ENCODE data around the gene KRTAP9-3.
"Not testable (repeated sequence)": the region's sequence is repeated elsewhere in the genome, so short reads cannot be mapped to it uniquely, and the experiment has no call there.

KRTAP9-3 gene

DNA sequence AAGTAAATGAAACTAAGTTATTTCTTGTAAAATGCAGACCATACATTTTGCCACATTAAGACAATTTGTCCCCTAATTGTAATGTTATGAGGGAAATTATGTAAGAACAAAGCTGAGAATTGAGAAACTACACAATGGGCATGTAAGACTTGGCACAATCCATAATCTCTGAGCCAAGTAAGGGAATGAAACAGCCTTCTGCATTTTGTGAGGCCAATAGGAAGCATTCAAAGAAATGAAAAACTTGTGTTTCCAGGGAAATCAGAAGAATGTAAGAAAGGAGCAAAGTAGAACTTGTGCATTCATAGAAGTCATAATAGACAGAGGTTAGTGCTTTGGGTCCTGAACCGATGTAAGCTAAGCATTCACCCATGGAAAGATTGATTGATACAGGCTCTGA is 19.0 kb downstream of the KRTAP9-3 start:
- no peak for TF ChIP-seq POLR2A (IDR thresholded peaks at IDR 0.05; ENCODE audit: low read depth, low read length)
- TF ChIP-seq POU2F2 (IDR thresholded peaks at IDR 0.05; ENCODE audit: low read depth, low read length), result no peak
- TF ChIP-seq SPI1 (IDR thresholded peaks at IDR 0.05; ENCODE audit: low read depth, low read length), result no peak
- TF ChIP-seq TAF1 (IDR thresholded peaks at IDR 0.05; ENCODE audit: low read depth, low read length), result no peak
- no peak for TF ChIP-seq POLR2AphosphoS5 (IDR thresholded peaks at IDR 0.05; ENCODE audit: low read depth, low read length)
- TF ChIP-seq PAX5 (IDR thresholded peaks at IDR 0.05; ENCODE audit: insufficient read depth, low read length, severe bottlenecking), result no peak
- DNase-seq (ENCODE audit: insufficient read length, low spot score) (no peak), FAIRE-seq (no peak)

DNA sequence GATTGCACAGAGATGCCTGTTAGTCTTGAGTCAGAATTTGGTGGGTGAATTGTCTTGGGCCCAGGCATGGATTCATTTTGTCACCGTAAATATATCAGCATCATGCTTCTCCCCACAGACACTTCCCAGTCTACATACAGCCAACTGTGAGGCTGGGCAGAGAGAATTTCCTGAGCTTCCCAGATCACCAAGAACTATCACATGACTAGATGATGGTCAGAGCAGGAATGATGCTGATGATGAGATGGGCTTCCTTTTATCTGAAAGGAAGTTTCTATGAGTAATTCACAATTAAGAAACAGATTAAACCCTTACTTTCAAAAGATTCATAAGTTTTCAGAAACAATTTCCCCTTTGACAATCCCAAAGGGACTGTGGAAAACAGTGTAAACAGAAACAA is 22.6 kb downstream of the KRTAP9-3 start:
- no peak for TF ChIP-seq PAX5 (IDR thresholded peaks at IDR 0.05; ENCODE audit: insufficient read depth, low read length, severe bottlenecking)
- TF ChIP-seq SPI1 (IDR thresholded peaks at IDR 0.05; ENCODE audit: low read depth, low read length), result no peak
- no peak for TF ChIP-seq TAF1 (IDR thresholded peaks at IDR 0.05; ENCODE audit: low read depth, low read length)
- TF ChIP-seq POLR2AphosphoS5 (IDR thresholded peaks at IDR 0.05; ENCODE audit: low read depth, low read length), result no peak
- TF ChIP-seq POLR2A (IDR thresholded peaks at IDR 0.05; ENCODE audit: low read depth, low read length), result no peak
- TF ChIP-seq POU2F2 (IDR thresholded peaks at IDR 0.05; ENCODE audit: low read depth, low read length), result no peak
- DNase-seq (ENCODE audit: insufficient read length, low spot score) (no peak), FAIRE-seq (no peak)

DNA sequence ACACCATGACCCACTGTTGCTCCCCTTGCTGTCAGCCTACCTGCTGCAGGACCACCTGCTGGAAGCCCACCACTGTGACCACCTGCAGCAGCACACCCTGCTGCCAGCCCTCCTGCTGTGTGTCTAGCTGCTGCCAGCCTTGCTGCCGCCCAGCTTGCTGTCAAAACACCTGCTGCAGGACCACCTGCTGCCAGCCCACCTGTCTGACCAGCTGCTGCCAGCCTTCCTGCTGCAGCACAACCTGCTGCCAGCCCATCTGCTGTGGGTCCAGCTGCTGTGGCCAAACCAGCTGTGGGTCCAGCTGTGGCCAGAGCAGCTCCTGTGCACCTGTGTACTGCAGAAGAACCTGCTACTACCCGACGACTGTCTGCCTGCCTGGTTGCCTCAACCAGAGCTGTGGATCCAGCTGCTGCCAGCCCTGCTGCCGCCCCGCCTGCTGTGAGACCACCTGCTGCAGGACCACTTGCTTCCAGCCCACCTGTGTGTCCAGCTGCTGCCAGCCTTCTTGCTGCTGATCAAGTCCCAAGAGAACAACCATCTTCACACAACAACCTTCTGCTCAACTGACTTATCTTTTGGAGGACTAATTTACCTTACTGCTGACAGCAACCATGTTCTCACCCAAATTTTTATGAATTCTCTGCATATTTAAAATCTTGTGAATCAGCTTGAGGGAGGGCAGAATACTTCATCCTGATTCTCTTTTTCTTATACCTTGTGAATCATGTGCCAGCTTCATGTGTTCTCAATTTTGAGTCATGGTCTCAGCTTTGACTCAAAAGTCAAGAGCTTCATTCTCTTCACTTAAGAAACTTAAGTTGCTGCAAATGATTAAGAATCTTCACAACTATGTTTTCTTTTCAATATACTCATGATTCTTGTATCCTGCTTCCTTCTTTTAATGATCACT is 23.4 kb downstream of the KRTAP9-3 start, which contains the start of gene KRTAP9-9:
Gene KRTAP9-9, plus strand, starts transcription at position 4 of the 910 bp plus-strand sequence.
- not testable (repeated sequence) for DNase-seq (ENCODE audit: insufficient read length, low spot score); FAIRE-seq

DNA sequence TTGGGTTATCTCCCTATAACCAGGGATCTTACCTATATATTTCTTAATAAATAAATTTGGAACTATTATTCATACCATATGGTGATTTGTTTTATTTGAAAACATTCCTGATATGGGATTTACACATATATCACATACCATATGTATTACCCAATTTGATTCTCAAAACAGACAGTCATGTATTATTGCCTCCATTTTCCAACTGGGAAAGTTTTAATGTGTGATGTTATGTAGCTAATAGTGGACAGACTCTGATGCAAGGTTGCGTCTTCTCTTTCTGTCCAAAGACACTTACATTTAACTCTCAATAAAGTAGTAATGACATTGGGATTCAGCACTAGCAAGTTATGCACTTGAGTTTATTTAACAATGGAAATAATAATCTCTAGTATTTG is 24.0 kb downstream of the KRTAP9-3 start:
- TF ChIP-seq POLR2A (IDR thresholded peaks at IDR 0.05; ENCODE audit: low read depth, low read length) (no peak), TAF1 (IDR thresholded peaks at IDR 0.05; ENCODE audit: low read depth, low read length) (no peak), PAX5 (IDR thresholded peaks at IDR 0.05; ENCODE audit: insufficient read depth, low read length, severe bottlenecking) (no peak), POLR2AphosphoS5 (IDR thresholded peaks at IDR 0.05; ENCODE audit: low read depth, low read length) (no peak), SPI1 (IDR thresholded peaks at IDR 0.05; ENCODE audit: low read depth, low read length) (no peak), POU2F2 (IDR thresholded peaks at IDR 0.05; ENCODE audit: low read depth, low read length) (no peak)
- FAIRE-seq, result no peak
- DNase-seq (ENCODE audit: insufficient read length, low spot score), result no peak

DNA sequence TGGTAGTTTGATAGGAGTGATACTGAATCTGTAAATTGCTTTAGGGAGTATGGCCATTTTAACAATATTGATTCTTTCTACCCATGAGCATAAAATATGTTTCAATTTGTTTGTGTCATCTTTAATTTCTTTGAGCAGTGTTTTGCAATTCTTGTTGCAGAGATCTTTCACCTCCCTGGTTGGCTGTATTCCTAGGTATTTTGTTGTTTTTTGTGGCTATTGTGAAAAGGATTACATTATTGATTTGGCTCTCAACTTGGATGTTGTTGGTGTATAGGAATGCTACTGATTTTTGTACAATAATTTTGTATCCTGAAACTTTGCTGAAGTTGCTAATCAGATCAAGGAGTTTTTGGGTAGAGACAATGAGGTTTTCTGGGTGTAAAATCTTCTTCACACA is 26.2 kb downstream of the KRTAP9-3 start:
- FAIRE-seq (no peak), DNase-seq (ENCODE audit: insufficient read length, low spot score) (no peak)
- no peak for TF ChIP-seq SPI1 (IDR thresholded peaks at IDR 0.05; ENCODE audit: low read depth, low read length)
- no peak for TF ChIP-seq POLR2AphosphoS5 (IDR thresholded peaks at IDR 0.05; ENCODE audit: low read depth, low read length)
- TF ChIP-seq POLR2A (IDR thresholded peaks at IDR 0.05; ENCODE audit: low read depth, low read length), result no peak
- no peak for TF ChIP-seq TAF1 (IDR thresholded peaks at IDR 0.05; ENCODE audit: low read depth, low read length)
- TF ChIP-seq POU2F2 (IDR thresholded peaks at IDR 0.05; ENCODE audit: low read depth, low read length), result no peak

DNA sequence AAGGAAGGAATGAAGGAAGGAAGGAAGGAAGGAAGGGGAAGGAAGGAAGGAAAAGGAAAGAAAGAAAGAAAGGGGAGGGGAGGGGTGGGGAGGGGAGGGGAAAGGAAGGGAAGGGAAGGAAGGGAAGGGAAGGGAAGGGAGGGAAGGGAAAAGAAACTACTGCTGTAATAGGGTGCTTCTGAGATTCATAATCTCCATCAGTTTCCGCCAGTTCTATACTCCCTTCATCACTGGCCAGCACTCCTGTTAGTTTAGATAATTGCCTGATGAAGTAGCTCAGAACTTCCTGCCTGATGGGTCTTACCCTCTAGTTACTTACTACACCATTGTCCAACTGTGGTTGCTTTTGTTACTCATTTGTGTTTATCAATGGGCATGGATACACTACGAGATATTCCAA is 31.0 kb downstream of the KRTAP9-3 start:
- FAIRE-seq, result no peak
- no peak for DNase-seq (ENCODE audit: insufficient read length, low spot score)
- TF ChIP-seq TAF1 (IDR thresholded peaks at IDR 0.05; ENCODE audit: low read depth, low read length) (no peak), PAX5 (IDR thresholded peaks at IDR 0.05; ENCODE audit: insufficient read depth, low read length, severe bottlenecking) (no peak), POLR2A (IDR thresholded peaks at IDR 0.05; ENCODE audit: low read depth, low read length) (no peak), POLR2AphosphoS5 (IDR thresholded peaks at IDR 0.05; ENCODE audit: low read depth, low read length) (no peak), POU2F2 (IDR thresholded peaks at IDR 0.05; ENCODE audit: low read depth, low read length) (no peak), SPI1 (IDR thresholded peaks at IDR 0.05; ENCODE audit: low read depth, low read length) (no peak)

DNA sequence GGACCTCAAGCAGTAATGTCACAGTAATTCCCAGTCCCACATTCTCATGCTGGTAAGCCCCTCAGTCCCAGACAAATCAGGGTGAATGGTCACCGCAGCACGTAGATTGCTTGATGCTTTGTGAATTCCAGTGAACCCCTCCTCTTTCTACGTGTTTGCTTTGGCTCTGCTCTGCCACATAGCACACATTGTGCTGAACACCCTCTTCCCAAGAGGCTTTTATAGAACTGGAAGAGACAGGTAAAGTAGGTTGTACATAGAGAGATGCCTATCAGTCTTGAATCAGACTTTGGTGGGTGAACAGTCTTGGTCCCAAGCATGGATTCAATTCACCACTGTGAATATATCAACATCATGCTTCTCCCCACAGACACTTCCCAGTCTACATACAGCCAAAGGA is 32.4 kb downstream of the KRTAP9-3 start:
- no peak for DNase-seq (ENCODE audit: insufficient read length, low spot score)
- no peak for FAIRE-seq
- TF ChIP-seq TAF1 (IDR thresholded peaks at IDR 0.05; ENCODE audit: low read depth, low read length) (no peak), SPI1 (IDR thresholded peaks at IDR 0.05; ENCODE audit: low read depth, low read length) (no peak), PAX5 (IDR thresholded peaks at IDR 0.05; ENCODE audit: insufficient read depth, low read length, severe bottlenecking) (no peak), POLR2AphosphoS5 (IDR thresholded peaks at IDR 0.05; ENCODE audit: low read depth, low read length) (no peak), POLR2A (IDR thresholded peaks at IDR 0.05; ENCODE audit: low read depth, low read length) (no peak), POU2F2 (IDR thresholded peaks at IDR 0.05; ENCODE audit: low read depth, low read length) (no peak)

DNA sequence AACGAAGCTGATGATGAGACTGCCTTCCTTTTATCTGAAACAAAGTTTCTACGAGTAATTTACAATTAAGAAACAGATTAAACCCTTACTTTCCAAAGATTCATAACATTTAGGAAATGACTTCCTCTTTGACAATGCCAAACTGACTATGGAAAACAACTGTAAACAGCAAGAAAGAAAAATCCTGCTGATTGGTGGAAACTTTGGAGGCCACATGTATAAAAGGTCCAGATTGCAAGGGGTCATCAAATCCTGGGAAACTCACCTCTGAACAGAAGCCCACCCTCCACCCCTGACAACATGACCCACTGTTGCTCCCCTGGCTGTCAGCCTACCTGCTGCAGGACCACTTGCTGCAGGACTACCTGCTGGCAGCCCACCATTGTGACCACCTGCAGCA is 32.8 kb downstream of the KRTAP9-3 start, which contains the start of gene KRTAP9-6:
Gene KRTAP9-6, plus strand, starts transcription at position 301 of the 400 bp plus-strand sequence. Its CDS starts 0 bp downstream, at position 301.
- FAIRE-seq, result no peak
- no peak for TF ChIP-seq POU2F2 (IDR thresholded peaks at IDR 0.05; ENCODE audit: low read depth, low read length)
- no peak for TF ChIP-seq POLR2A (IDR thresholded peaks at IDR 0.05; ENCODE audit: low read depth, low read length)
- TF ChIP-seq TAF1 (IDR thresholded peaks at IDR 0.05; ENCODE audit: low read depth, low read length), result no peak
- no peak for TF ChIP-seq POLR2AphosphoS5 (IDR thresholded peaks at IDR 0.05; ENCODE audit: low read depth, low read length)
- no peak for DNase-seq (ENCODE audit: insufficient read length, low spot score)

DNA sequence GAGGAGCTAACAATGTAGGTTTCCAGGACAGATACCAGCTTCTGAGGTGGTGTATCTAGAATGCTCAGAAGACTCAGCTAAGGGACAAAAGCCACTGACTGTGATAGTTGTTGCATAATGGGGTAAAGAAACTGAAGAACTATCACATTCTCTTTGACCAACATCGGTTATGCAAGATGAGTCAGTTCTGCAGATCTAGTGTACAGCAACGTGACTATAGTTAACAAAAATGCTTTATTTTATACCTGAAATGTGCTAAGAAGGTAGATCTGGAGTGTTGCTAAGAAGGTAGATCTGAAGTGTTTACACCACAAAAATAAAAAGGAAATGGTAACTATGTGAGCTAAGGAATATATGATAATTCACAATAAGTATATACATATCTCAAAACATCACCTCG is 35.5 kb downstream of the KRTAP9-3 start:
- no peak for FAIRE-seq
- no peak for TF ChIP-seq PAX5 (IDR thresholded peaks at IDR 0.05; ENCODE audit: insufficient read depth, low read length, severe bottlenecking)
- TF ChIP-seq POLR2AphosphoS5 (IDR thresholded peaks at IDR 0.05; ENCODE audit: low read depth, low read length), result no peak
- no peak for TF ChIP-seq TAF1 (IDR thresholded peaks at IDR 0.05; ENCODE audit: low read depth, low read length)
- TF ChIP-seq POU2F2 (IDR thresholded peaks at IDR 0.05; ENCODE audit: low read depth, low read length), result no peak
- no peak for TF ChIP-seq POLR2A (IDR thresholded peaks at IDR 0.05; ENCODE audit: low read depth, low read length)
- no peak for TF ChIP-seq SPI1 (IDR thresholded peaks at IDR 0.05; ENCODE audit: low read depth, low read length)
- DNase-seq (ENCODE audit: insufficient read length, low spot score), result no peak

DNA sequence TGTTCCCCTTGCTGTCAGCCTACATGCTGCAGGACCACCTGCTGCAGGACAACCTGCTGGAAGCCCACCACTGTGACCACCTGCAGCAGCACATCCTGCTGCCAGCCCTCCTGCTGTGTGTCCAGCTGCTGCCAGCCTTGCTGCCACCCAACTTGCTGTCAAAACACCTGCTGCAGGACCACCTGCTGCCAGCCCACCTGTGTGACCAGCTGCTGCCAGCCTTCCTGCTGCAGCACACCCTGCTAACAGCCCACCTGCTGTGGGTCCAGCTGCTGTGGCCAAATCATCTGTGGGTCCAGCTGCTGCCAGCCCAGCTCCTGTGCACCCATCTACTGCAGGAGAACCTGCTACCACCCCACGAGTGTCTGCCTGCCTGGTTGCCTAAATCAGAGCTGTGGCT is 39.1 kb downstream of the KRTAP9-3 start:
- not testable (repeated sequence) for DNase-seq (ENCODE audit: insufficient read length, low spot score); FAIRE-seq

All from GM12891 (cell line).